HepG2 (cell line): Measurements from ENCODE around the gene ITK. TPM values are rescaled to one million over a fixed set of nuclear protein-coding genes. Genes with fewer than 3 reads are reported as not detected.

Source experiments
- PRMT3 ChIP-seq: sonication (generic); formaldehyde crosslinking; IDR thresholded peaks from 2 replicates; pipeline ENCODE4 v1.8.1; 2022; ENCODE audit warnings: low read depth, mild to moderate bottlenecking, moderate library complexity, missing genetic modification reagents, borderline replicate concordance
- SP4 ChIP-seq: sonication (generic); formaldehyde crosslinking; IDR thresholded peaks from 2 replicates; pipeline ENCODE4 v1.8.1; 2023; ENCODE audit warnings: mild to moderate bottlenecking, missing genetic modification reagents
- ZNF446 ChIP-seq: sonication (generic); formaldehyde crosslinking; IDR thresholded peaks from 2 replicates; pipeline ENCODE4 v1.5.0; 2020; ENCODE audit warnings: mild to moderate bottlenecking, missing genetic modification reagents
- polyA plus RNA-seq, 8 experiments: library from polyadenylated mRNA; depleted of rRNA in 3 of 8; stranded (reverse) in 7 of 8; unstranded in 1 of 8; fragments of >200 nt; fragmentation: Illumina TruSeq in 4 of 8; extraction: Trizol in 4 of 8; gene quantifications; 2 replicates each; pipeline versions ENCODE4 v1.2.1 to v1.2.3, GENCODE V29; 2011 to 2016; ENCODE audit warnings: low read depth in 4 of 8, missing spikeins in 1 of 8, mixed read lengths in 1 of 8; ENCODE audit not compliant: insufficient read depth in 1 of 8
- total RNA-seq, 5 experiments: library from RNA; depleted of rRNA; stranded (reverse); fragments of >200 nt; fragmentation: Illumina TruSeq; extraction: Trizol; gene quantifications; 2 replicates each; pipeline ENCODE4 v1.2.3, GENCODE V29; 2016; ENCODE audit warnings: low read depth in 1 of 5
- TF ChIP-seq, protein P1 (sequence below): sonication (generic); formaldehyde crosslinking; IDR thresholded peaks from 2 replicates; pipeline ENCODE4 v1.5.0; 2020; ENCODE audit warnings: mild to moderate bottlenecking, missing genetic modification reagents, borderline replicate concordance

ITK gene
- total and polyA plus RNA-seq, 2 of the 13 experiments (the other 11 are each of a cell fraction or from before 2014, with no cell fraction given) = 0.01 TPM; not detected in 1

GRCh38 chr5:157275403-157275802 lies 94.8 kb downstream of the ITK start (continued):
- TF ChIP-seq, protein P1, sequence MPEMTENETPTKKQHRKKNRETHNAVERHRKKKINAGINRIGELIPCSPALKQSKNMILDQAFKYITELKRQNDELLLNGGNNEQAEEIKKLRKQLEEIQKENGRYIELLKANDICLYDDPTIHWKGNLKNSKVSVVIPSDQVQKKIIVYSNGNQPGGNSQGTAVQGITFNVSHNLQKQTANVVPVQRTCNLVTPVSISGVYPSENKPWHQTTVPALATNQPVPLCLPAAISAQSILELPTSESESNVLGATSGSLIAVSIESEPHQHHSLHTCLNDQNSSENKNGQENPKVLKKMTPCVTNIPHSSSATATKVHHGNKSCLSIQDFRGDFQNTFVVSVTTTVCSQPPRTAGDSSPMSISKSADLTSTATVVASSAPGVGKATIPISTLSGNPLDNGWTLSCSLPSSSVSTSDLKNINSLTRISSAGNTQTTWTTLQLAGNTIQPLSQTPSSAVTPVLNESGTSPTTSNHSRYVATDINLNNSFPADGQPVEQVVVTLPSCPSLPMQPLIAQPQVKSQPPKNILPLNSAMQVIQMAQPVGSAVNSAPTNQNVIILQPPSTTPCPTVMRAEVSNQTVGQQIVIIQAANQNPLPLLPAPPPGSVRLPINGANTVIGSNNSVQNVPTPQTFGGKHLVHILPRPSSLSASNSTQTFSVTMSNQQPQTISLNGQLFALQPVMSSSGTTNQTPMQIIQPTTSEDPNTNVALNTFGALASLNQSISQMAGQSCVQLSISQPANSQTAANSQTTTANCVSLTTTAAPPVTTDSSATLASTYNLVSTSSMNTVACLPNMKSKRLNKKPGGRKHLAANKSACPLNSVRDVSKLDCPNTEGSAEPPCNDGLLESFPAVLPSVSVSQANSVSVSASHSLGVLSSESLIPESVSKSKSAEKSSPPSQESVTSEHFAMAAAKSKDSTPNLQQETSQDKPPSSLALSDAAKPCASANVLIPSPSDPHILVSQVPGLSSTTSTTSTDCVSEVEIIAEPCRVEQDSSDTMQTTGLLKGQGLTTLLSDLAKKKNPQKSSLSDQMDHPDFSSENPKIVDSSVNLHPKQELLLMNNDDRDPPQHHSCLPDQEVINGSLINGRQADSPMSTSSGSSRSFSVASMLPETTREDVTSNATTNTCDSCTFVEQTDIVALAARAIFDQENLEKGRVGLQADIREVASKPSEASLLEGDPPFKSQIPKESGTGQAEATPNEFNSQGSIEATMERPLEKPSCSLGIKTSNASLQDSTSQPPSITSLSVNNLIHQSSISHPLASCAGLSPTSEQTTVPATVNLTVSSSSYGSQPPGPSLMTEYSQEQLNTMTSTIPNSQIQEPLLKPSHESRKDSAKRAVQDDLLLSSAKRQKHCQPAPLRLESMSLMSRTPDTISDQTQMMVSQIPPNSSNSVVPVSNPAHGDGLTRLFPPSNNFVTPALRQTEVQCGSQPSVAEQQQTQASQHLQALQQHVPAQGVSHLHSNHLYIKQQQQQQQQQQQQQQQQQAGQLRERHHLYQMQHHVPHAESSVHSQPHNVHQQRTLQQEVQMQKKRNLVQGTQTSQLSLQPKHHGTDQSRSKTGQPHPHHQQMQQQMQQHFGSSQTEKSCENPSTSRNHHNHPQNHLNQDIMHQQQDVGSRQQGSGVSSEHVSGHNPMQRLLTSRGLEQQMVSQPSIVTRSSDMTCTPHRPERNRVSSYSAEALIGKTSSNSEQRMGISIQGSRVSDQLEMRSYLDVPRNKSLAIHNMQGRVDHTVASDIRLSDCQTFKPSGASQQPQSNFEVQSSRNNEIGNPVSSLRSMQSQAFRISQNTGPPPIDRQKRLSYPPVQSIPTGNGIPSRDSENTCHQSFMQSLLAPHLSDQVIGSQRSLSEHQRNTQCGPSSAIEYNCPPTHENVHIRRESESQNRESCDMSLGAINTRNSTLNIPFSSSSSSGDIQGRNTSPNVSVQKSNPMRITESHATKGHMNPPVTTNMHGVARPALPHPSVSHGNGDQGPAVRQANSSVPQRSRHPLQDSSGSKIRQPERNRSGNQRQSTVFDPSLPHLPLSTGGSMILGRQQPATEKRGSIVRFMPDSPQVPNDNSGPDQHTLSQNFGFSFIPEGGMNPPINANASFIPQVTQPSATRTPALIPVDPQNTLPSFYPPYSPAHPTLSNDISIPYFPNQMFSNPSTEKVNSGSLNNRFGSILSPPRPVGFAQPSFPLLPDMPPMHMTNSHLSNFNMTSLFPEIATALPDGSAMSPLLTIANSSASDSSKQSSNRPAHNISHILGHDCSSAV = no peak
- TF ChIP-seq SP4 (CRISPR knock-in tag) = no peak
- no peak for TF ChIP-seq PRMT3 (CRISPR knock-in tag)
- no peak for TF ChIP-seq ZNF446 (CRISPR knock-in tag)
